ENCODE results near the gene LTB4R2. TPM values are rescaled to one million over a fixed set of nuclear protein-coding genes. Genes with fewer than 3 reads are reported as not detected.

LTB4R2 gene
- total RNA-seq, 1 donor from 2014 or later: 9.3 TPM

GRCh38 chr14:24273422-24273998 is 36.4 kb upstream of the LTB4R2 start:
- H3K4me3 Mint-ChIP-seq (ENCODE audit: unreplicated experiment): no peak overlapping the region
- peaks cover 7% of the 10 kb centered on the region for H3K4me1 Mint-ChIP-seq (ENCODE audit: low read depth, unreplicated experiment)
- H3K9ac ChIP-seq (ENCODE audit: low read length): no peak overlapping the region

GRCh38 chr14:24274101-24274543 is 35.8 kb upstream of the LTB4R2 start:
- Mint-ChIP-seq H3K9me3 (ENCODE audit: unreplicated experiment) (no peaks in the 10 kb centered on the region), H3K4me1 (ENCODE audit: low read depth, unreplicated experiment) (peaks cover 8% of the 10 kb centered on the region), H3K4me3 (ENCODE audit: unreplicated experiment) (no peak overlapping the region), H3K36me3 (ENCODE audit: low read depth, unreplicated experiment) (peaks cover 17% of the 10 kb centered on the region), H3K27ac (ENCODE audit: unreplicated experiment) (no peak overlapping the region), H3K27me3 (ENCODE audit: low read depth, unreplicated experiment) (no peaks in the 10 kb centered on the region)
- H3K79me2 ChIP-seq (ENCODE audit: insufficient read depth, low read length): no peaks in the 10 kb centered on the region
- peaks cover 6% of the 10 kb centered on the region for H4K20me1 ChIP-seq (ENCODE audit: insufficient read depth, low read length)
- no peak for FAIRE-seq
- no peak overlapping the region for H3K9ac ChIP-seq (ENCODE audit: low read length)
- H2AFZ ChIP-seq (ENCODE audit: low read depth, low read length): no peak overlapping the region
- H3K27me3 ChIP-seq (ENCODE audit: insufficient read depth, low read length): no peaks in the 10 kb centered on the region
- H3K4me2 ChIP-seq (ENCODE audit: low read length): no peak overlapping the region
- no peaks in the 10 kb centered on the region for H3K9me3 ChIP-seq (ENCODE audit: insufficient read depth, low read depth, low read length)
- H3K4me1 ChIP-seq (ENCODE audit: insufficient read depth, low read length): peaks cover 5% of the 10 kb centered on the region
- H3K4me3 ChIP-seq (ENCODE audit: insufficient read depth, low read depth, low read length): no peak overlapping the region
- peaks cover 2% of the 10 kb centered on the region for H3K36me3 ChIP-seq (ENCODE audit: insufficient read depth, low read length)
- no peak overlapping the region for H3K27ac ChIP-seq (ENCODE audit: low read depth, low read length)
- DNase-seq (ENCODE audit: low read depth): no peak
- TF ChIP-seq CTCF (IDR thresholded peaks at IDR 0.05; ENCODE audit: insufficient read depth, low read depth, low read length): no peak
- no peak for TF ChIP-seq EZH2 (IDR thresholded peaks at IDR 0.05; ENCODE audit: insufficient read depth, low read length)

More at GRCh38 chr14:24273422-24273998, 36.4 kb upstream of the LTB4R2 start:
- no peaks in the 10 kb centered on the region for H3K9me3 ChIP-seq (ENCODE audit: insufficient read depth, low read depth, low read length)
- FAIRE-seq: no peak
- H3K79me2 ChIP-seq (ENCODE audit: insufficient read depth, low read length): no peaks in the 10 kb centered on the region
- H3K27ac ChIP-seq (ENCODE audit: low read depth, low read length): no peak overlapping the region
- H2AFZ ChIP-seq (ENCODE audit: low read depth, low read length): no peak overlapping the region
- peaks cover 5% of the 10 kb centered on the region for H3K4me1 ChIP-seq (ENCODE audit: insufficient read depth, low read length)
- TF ChIP-seq CTCF (IDR thresholded peaks at IDR 0.05; ENCODE audit: insufficient read depth, low read depth, low read length) (no peak), EZH2 (IDR thresholded peaks at IDR 0.05; ENCODE audit: insufficient read depth, low read length) (no peak)
- H3K27me3 ChIP-seq (ENCODE audit: insufficient read depth, low read length): no peaks in the 10 kb centered on the region
- Mint-ChIP-seq H3K27ac (ENCODE audit: unreplicated experiment) (no peak overlapping the region), H3K9me3 (ENCODE audit: unreplicated experiment) (no peaks in the 10 kb centered on the region), H3K27me3 (ENCODE audit: low read depth, unreplicated experiment) (no peaks in the 10 kb centered on the region), H3K36me3 (ENCODE audit: low read depth, unreplicated experiment) (peaks cover 18% of the 10 kb centered on the region)
- no peak for DNase-seq (ENCODE audit: low read depth)
- no peak overlapping the region for H3K4me3 ChIP-seq (ENCODE audit: insufficient read depth, low read depth, low read length)
- peaks cover 4% of the 10 kb centered on the region for H3K36me3 ChIP-seq (ENCODE audit: insufficient read depth, low read length)
- no peak overlapping the region for H3K4me2 ChIP-seq (ENCODE audit: low read length)
- peaks cover 6% of the 10 kb centered on the region for H4K20me1 ChIP-seq (ENCODE audit: insufficient read depth, low read length)

- no peak for DNase-seq (ENCODE audit: low read depth)
- no peaks in the 10 kb centered on the region for H3K9me3 ChIP-seq (ENCODE audit: insufficient read depth, low read depth, low read length)
- H3K4me3 ChIP-seq (ENCODE audit: insufficient read depth, low read depth, low read length): no peak overlapping the region
- H3K79me2 ChIP-seq (ENCODE audit: insufficient read depth, low read length): no peaks in the 10 kb centered on the region
- H3K36me3 ChIP-seq (ENCODE audit: insufficient read depth, low read length): no peaks in the 10 kb centered on the region
- H3K9ac ChIP-seq (ENCODE audit: low read length): no peak overlapping the region
- TF ChIP-seq CTCF (IDR thresholded peaks at IDR 0.05; ENCODE audit: insufficient read depth, low read depth, low read length) (no peak), EZH2 (IDR thresholded peaks at IDR 0.05; ENCODE audit: insufficient read depth, low read length) (no peak)
- FAIRE-seq: no peak
- Mint-ChIP-seq H3K27me3 (ENCODE audit: low read depth, unreplicated experiment) (no peaks in the 10 kb centered on the region), H3K9me3 (ENCODE audit: unreplicated experiment) (no peaks in the 10 kb centered on the region), H3K4me1 (ENCODE audit: low read depth, unreplicated experiment) (peaks cover 8% of the 10 kb centered on the region), H3K27ac (ENCODE audit: unreplicated experiment) (no peak overlapping the region), H3K36me3 (ENCODE audit: low read depth, unreplicated experiment) (peaks cover 16% of the 10 kb centered on the region), H3K4me3 (ENCODE audit: unreplicated experiment) (no peak overlapping the region)
- H2AFZ ChIP-seq (ENCODE audit: low read depth, low read length): no peak overlapping the region
- no peaks in the 10 kb centered on the region for H3K27me3 ChIP-seq (ENCODE audit: insufficient read depth, low read length)
- H4K20me1 ChIP-seq (ENCODE audit: insufficient read depth, low read length): peaks cover 18% of the 10 kb centered on the region
- no peak overlapping the region for H3K4me2 ChIP-seq (ENCODE audit: low read length)
- no peak overlapping the region for H3K27ac ChIP-seq (ENCODE audit: low read depth, low read length)
- no peaks in the 10 kb centered on the region for H3K4me1 ChIP-seq (ENCODE audit: insufficient read depth, low read length)
Measured at GRCh38 chr14:24277071-24277470, 32.9 kb upstream of the LTB4R2 start.

Data from astrocyte (in vitro differentiated cells and primary cell).